ENCODE data around the gene S100A8.

GRCh38 chr1:153415850-153416570, 25.1 kb upstream of the S100A8 start, which contains the start of gene S100A7A:
- TF ChIP-seq CTCF (IDR thresholded peaks at IDR 0.05; ENCODE audit: low read depth, low read length) = no peak
- no peak for TF ChIP-seq EZH2phosphoT487 (IDR thresholded peaks at IDR 0.05; ENCODE audit: low read depth)

All from OCI-LY3 (cell line).